Central memory CD8-positive, alpha-beta T cell (primary cell): Measurements from ENCODE around the gene KLHL29.
A peak's percentile ranks its signal among the peaks of the same experiment; 100 is the strongest.

Experiments used
- ATAC-seq: fragments of 150-1000 bp; cut with Tn5 transposase; replicated peaks from 2 replicates; pipeline ENCODE4 v1.10.0; 2022; ENCODE audit warnings: mild to moderate bottlenecking, moderate FRiP score, moderate number of reproducible peaks; ENCODE audit not compliant: poor library complexity, severe bottlenecking; ENCODE audit errors: extremely low read depth
- DNase-seq, 2 donors: peaks; one replicate each; pipeline ENCODE4 v3.0.0; 2021; ENCODE audit warnings: low spot score in 2 of 2
- H3K27ac Mint-ChIP-seq: one replicate; pipeline ENCODE4 v1.8.0; 2022; ENCODE audit warnings: low read depth, mild to moderate bottlenecking, moderate library complexity, mixed read lengths
- H3K27me3 Mint-ChIP-seq: one replicate; pipeline ENCODE4 v1.8.0; 2022; ENCODE audit warnings: mixed read lengths
- H3K36me3 Mint-ChIP-seq: one replicate; pipeline ENCODE4 v1.8.0; 2022; ENCODE audit warnings: mild to moderate bottlenecking, moderate library complexity, mixed read lengths; ENCODE audit not compliant: insufficient read depth
- H3K4me1 Mint-ChIP-seq: one replicate; pipeline ENCODE4 v1.8.0; 2022; ENCODE audit warnings: mixed read lengths
- H3K4me3 Mint-ChIP-seq: one replicate; pipeline ENCODE4 v1.8.0; 2022; ENCODE audit warnings: mild to moderate bottlenecking, moderate library complexity, mixed read lengths
- H3K9me3 Mint-ChIP-seq: one replicate; pipeline ENCODE4 v1.8.0; 2022; ENCODE audit warnings: mixed read lengths

Gene KLHL29

DNA sequence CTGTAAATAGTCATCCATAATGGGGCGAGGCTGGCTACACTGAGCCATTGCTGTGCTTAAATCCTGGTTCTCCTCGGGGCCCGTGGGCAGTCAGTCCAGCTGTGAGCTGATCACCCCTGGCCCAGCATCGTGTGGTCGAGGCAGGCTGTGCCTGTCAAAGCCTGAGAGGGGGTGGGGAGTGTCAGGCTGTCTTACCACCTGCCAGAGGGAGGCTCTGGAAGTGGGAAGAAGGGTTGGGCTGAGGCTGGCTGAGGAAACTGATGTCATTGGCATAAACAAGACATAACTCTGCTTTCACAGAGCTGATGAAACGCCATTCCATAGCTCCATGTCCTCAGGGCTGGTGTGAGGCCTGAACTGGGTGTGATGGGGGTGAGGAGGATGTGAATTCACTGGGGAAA is 49.7 kb downstream of the KLHL29 start:
- peaks cover 2% of the 10 kb centered on the region for H3K36me3 Mint-ChIP-seq
- no peak overlapping the region for H3K4me3 Mint-ChIP-seq
- DNase-seq, result no peak
- H3K27ac Mint-ChIP-seq, result no peak overlapping the region
- ATAC-seq, result no peak
- no peaks in the 10 kb centered on the region for H3K4me1 Mint-ChIP-seq
- H3K27me3 Mint-ChIP-seq, result peaks cover 41% of the 10 kb centered on the region
- H3K9me3 Mint-ChIP-seq, result no peaks in the 10 kb centered on the region

DNA sequence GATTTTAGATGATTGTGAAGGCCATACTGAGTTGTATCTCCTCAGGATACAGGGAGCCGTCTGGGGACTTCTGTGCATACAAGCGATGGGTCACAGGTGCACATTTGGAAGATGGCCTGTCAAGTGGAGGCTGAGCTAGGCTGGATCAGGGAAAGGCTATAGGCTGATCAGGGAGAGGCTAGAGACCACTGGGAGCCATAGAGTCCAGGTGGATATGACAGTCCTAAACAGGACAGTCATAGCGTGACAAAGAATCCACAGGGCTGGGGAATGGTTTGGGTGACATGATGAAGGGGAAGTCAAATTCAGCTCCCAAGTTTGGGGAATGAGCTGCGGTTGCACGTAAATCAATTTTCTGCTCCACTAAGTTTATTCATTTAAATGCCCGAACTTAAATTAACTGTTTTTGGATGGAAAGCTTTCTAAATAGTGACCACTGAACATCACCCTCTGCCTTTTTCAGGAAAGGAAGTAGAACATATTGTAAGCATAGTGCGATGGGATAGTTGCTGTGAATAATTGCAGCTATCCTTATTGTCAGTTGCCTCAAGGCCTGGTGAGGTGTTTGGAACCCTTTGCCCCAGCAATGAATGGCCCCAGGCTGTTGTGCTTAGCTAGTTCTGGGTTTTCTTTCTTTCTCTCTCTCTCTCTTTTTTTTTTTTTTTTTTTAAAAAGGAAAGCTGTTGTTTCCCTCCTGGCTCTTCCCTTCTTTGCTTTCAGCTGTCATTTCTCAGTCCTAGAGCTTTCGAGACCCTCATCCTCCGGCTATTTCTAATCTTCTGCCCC is 50.5 kb downstream of the KLHL29 start:
- H3K4me3 Mint-ChIP-seq, result no peak overlapping the region
- no peak overlapping the region for H3K27ac Mint-ChIP-seq
- H3K9me3 Mint-ChIP-seq, result no peaks in the 10 kb centered on the region
- H3K36me3 Mint-ChIP-seq, result peaks cover 2% of the 10 kb centered on the region
- ATAC-seq (no peak), DNase-seq (no peak)
- H3K4me1 Mint-ChIP-seq, result no peaks in the 10 kb centered on the region
- peaks cover 37% of the 10 kb centered on the region for H3K27me3 Mint-ChIP-seq

DNA sequence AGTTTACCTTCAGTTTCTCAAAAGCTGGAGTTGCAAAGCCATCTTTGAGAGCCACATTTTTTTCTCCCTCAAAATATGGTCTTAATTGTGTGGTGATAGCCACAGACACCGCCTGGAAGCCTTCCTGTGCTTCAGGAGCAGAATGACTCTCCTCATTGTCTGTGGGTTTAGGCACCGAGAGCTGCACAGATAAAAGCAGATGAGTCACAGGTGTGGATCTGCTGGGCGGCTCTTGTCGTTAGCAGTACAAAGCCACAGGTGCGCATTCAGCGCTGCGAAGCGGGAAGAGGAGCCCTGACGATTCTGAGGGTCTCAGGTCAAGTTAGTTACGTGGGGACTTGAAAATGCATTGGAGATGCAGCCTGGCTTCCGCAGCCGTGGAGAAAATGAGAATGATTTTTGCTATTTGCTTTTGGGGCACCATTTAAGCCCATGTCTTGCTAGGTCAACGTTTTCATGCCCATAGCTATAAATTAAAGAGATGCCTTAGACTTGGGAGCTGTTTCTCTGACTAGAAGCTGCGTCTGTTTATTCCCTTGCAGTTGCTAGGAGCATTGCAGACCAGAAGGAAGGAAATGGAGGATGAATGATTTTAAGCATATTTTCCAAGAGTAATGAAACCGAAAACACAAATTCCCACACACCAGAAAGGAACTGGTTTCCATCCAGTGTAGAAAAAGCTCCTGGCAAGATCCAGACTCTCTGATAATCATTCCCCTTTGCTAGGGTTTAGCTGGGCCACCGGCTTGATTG is 51.5 kb downstream of the KLHL29 start:
- ATAC-seq (no peak), DNase-seq (no peak)
- Mint-ChIP-seq H3K27ac (no peak overlapping the region), H3K4me1 (no peaks in the 10 kb centered on the region), H3K9me3 (no peaks in the 10 kb centered on the region), H3K27me3 (peaks cover 31% of the 10 kb centered on the region), H3K4me3 (no peak overlapping the region), H3K36me3 (peaks cover 2% of the 10 kb centered on the region)

DNA sequence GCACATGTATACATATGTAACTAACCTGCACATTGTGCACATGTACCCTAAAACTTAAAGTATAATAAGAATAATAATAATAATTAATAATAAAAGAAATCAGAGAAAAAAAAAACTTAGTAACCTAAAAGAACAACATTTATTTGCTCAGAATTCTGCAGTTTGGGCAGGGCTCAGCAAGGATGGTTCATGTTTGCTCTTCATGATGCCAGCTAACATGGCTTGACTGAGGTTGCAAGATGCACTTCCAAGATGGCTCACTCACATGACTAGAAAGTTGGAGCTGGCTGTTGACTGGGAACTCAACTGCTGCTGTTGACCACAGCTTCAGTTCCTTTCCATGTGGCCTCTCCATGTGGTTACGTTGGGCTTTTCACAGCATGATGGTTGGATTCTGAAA is 56.4 kb downstream of the KLHL29 start:
- Mint-ChIP-seq H3K4me3 (no peak overlapping the region), H3K4me1 (no peaks in the 10 kb centered on the region), H3K27me3 (peaks cover 11% of the 10 kb centered on the region), H3K27ac (no peak overlapping the region), H3K9me3 (no peaks in the 10 kb centered on the region), H3K36me3 (no peaks in the 10 kb centered on the region)
- no peak for ATAC-seq
- no peak for DNase-seq

DNA sequence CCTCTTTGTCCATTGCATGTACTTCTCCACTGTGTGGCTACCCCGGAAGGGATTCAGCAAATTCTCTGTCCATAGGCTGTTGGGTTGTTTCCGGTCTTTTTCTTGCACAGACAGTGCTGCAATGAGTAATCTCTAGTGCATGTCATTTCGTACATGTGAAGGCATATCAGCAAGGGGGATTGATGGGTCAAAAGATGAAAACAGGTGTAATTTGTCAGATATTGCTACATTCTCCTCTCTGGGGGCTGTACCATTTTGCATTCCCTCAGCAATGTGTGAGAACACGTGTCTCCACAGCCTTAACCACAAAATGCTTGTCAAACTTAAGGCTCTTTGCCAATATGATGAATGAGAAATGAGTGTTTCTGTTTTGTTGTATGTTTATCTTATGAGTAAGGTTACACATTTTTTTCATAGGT is 60.5 kb downstream of the KLHL29 start:
- H3K4me1 Mint-ChIP-seq, result no peaks in the 10 kb centered on the region
- no peaks in the 10 kb centered on the region for H3K9me3 Mint-ChIP-seq
- DNase-seq, result no peak
- no peaks in the 10 kb centered on the region for H3K36me3 Mint-ChIP-seq
- ATAC-seq, result no peak
- H3K27ac Mint-ChIP-seq, result no peak overlapping the region
- no peak overlapping the region for H3K4me3 Mint-ChIP-seq
- H3K27me3 Mint-ChIP-seq, result peaks cover 19% of the 10 kb centered on the region

DNA sequence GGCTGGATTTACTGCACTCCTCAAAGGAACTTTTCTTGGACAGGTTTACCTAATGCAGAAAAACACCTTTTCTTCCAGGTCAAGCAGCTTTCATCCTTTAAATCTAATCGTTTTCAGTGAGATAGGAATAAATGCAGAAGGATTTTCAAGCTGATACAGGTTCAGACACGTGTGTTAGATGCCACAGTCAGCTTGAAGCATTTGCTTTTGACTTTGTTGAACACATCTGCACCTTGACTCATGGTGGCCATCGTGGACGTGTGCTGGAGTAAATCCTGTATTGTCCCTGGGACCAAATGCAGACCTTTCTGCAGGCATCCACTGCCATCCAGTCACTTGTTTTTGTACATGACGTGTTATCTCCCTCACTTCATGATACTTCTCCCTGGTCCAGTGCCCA is 61.9 kb downstream of the KLHL29 start:
- H3K9me3 Mint-ChIP-seq, result no peaks in the 10 kb centered on the region
- ATAC-seq (no peak), DNase-seq (no peak)
- no peaks in the 10 kb centered on the region for H3K36me3 Mint-ChIP-seq
- H3K4me3 Mint-ChIP-seq, result no peak overlapping the region
- H3K4me1 Mint-ChIP-seq, result no peaks in the 10 kb centered on the region
- H3K27me3 Mint-ChIP-seq, result peaks cover 30% of the 10 kb centered on the region
- H3K27ac Mint-ChIP-seq, result no peak overlapping the region

DNA sequence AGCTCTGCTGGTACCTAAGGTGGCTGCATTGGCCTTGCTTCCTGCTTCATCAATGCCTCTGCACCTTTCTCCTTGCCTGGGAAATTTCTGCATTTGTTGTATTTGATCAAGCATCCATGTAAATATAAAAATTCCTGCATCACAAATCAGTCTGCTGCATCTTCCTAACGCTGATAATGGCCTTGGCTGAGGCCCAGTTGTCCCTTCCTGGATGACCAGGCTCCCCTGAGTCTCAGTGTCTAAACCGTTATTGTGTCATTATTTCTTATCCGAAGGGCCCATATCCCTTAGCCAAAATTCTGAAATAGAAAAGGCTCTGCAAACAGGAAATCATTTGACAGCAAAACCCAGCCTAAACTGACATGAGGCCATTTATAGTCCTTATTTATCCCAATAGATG is 62.4 kb downstream of the KLHL29 start:
- H3K4me3 Mint-ChIP-seq, result no peak overlapping the region
- DNase-seq (no peak), ATAC-seq (no peak)
- H3K27ac Mint-ChIP-seq, result no peak overlapping the region
- no peaks in the 10 kb centered on the region for H3K4me1 Mint-ChIP-seq
- no peaks in the 10 kb centered on the region for H3K9me3 Mint-ChIP-seq
- H3K27me3 Mint-ChIP-seq, result peaks cover 30% of the 10 kb centered on the region
- H3K36me3 Mint-ChIP-seq, result no peaks in the 10 kb centered on the region

DNA sequence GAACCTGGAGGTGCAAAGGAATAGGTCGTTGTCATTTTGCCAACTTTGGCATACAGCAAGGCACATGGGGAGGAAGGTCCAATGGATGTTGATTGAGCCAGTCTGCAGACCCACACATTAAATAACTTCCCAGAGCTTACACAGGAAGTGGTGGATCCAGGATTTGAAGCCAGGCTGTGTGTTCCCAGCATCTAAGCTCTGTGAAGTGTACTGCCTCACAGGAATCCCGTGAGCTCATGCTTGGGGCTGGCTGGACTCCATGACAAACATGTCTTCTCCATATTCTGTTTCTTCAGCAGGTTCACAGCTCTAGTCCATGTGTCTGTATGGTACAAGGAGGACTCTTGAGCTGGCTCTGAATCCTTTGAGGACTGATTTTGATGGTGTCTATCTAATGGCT is 63.9 kb downstream of the KLHL29 start:
- Mint-ChIP-seq H3K4me1 (peaks cover 9% of the 10 kb centered on the region), H3K9me3 (no peaks in the 10 kb centered on the region), H3K36me3 (no peaks in the 10 kb centered on the region), H3K27me3 (peaks cover 30% of the 10 kb centered on the region), H3K27ac (no peak overlapping the region), H3K4me3 (no peak overlapping the region)
- DNase-seq (no peak), ATAC-seq (no peak)

DNA sequence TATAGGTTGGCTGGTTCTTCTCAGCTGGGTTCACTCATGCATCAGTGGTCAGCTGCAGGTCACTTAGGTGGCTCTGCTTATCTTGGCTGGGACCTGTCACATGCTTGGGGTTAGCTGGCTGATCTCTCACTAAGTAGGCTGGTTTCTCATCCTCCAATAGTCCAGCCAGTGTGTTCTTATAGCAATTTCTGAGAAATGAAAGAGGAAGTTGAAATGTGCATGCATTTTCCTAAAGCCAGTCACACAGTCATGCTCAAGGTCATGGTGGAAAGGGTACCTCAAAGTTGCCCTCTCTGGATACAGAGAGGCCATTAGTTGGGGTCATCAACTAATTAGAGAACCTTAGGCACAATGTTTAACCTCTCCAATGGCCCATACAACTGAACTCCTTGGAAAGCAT is 64.4 kb downstream of the KLHL29 start:
- Mint-ChIP-seq H3K9me3 (no peaks in the 10 kb centered on the region), H3K36me3 (no peaks in the 10 kb centered on the region), H3K4me1 (peaks cover 9% of the 10 kb centered on the region), H3K27me3 (peaks cover 33% of the 10 kb centered on the region), H3K4me3 (no peak overlapping the region), H3K27ac (no peak overlapping the region)
- DNase-seq, result no peak
- ATAC-seq, result no peak

DNA sequence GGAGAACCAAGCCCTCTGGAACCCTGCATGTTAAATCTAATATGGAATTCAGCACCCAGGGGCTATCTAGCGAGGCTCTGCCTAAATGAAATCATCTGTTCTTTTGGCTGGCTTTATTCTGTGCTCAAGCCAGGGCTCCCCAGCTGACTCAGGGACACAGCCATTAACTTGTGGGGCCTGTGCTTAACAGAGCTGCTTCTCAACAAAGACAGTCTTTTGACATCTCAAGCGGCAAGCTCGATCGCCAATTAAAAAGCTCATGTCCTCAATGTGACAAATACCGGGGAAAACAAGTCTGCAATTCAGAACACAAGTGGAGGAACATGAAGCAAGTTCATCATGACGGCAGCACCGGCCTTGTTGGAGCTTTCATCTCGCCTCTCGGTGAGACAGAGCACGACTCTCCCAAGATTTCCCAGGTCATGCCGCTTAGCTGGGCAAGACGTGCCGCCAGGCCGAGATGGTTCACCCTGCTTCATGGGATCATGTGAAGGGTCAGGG is 64.9 kb downstream of the KLHL29 start:
- Mint-ChIP-seq H3K9me3 (no peaks in the 10 kb centered on the region), H3K4me3 (no peak overlapping the region), H3K27me3 (peaks cover 38% of the 10 kb centered on the region), H3K27ac (no peak overlapping the region), H3K36me3 (no peaks in the 10 kb centered on the region), H3K4me1 (peaks cover 9% of the 10 kb centered on the region)
- DNase-seq, result no peak
- ATAC-seq, result no peak

DNA sequence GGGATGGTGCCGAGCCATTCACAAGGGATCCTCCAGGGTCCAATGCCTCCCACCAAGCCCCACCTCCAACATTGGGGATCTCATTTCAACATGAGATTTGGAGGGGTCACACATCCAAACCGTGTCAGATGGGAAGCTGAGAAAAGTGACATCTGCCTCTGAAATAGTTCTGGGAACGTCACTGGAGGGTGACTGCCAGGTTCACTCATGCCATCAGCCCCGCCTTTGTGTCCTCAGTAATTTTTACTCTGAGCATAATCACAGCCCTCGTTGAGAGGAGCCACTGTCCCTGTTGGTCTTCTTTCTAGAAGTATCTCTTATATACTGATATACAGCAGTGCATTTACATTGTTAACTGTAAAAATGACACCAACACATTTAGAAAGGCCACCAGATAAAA is 67.4 kb downstream of the KLHL29 start:
- Mint-ChIP-seq H3K27ac (no peak overlapping the region), H3K4me1 (peaks cover 9% of the 10 kb centered on the region), H3K9me3 (no peaks in the 10 kb centered on the region), H3K36me3 (no peaks in the 10 kb centered on the region), H3K27me3 (peaks cover 39% of the 10 kb centered on the region), H3K4me3 (no peak overlapping the region)
- ATAC-seq (no peak), DNase-seq (no peak)

DNA sequence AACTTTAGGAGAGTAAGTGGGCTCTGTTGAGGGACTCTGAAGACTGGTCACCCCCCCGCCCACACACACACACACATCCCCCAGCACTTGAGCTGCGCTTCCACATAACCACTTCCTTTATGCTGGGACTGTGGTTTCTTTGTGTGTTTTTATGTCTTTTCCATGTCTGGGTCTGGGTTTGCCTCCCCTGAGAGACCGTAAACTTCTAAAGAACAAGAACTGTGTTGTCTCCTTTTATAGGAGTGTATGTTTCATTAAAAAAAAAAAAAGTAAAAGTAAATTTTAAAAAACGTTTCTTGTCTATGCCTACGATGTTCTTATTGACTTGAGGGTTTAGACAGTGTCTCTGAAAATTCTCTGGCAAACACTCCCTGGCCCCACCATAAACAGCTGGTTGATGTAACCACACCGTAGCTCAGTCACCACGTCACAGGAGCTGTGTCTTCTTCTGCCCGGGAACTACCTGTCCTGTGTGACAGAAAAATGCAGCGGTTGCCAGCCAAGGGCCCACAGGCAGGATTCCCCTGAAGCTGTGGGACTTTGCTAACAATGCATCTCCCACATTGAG is 68.0 kb downstream of the KLHL29 start:
- ATAC-seq (peak; percentile 66), DNase-seq (no peak)
- Mint-ChIP-seq H3K27me3 (peaks cover 34% of the 10 kb centered on the region), H3K36me3 (no peaks in the 10 kb centered on the region), H3K4me3 (no peak overlapping the region), H3K9me3 (no peaks in the 10 kb centered on the region), H3K4me1 (peaks cover 9% of the 10 kb centered on the region), H3K27ac (no peak overlapping the region)

DNA sequence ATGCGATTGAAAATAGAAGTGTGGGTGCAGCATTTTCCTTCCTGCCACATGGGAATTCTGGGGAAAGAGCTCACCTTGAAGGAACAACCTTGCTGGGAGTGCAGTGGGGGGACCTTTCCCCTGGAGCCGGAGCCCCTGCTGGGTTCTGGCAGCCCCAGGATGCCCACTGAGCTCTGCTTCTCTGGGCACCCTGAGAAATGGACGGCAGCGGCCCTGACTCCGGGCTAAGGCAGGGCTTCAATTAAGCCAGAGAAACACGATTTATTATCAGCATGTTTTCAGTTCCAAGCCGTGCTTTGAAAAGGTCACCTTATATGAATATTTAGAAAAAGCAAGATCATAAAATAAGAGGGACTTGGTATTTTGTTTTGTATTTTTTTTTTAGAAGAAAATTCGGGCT is 68.5 kb downstream of the KLHL29 start:
- Mint-ChIP-seq H3K9me3 (no peaks in the 10 kb centered on the region), H3K27me3 (peaks cover 34% of the 10 kb centered on the region), H3K4me3 (no peak overlapping the region), H3K36me3 (no peaks in the 10 kb centered on the region), H3K27ac (no peak overlapping the region), H3K4me1 (peaks cover 9% of the 10 kb centered on the region)
- DNase-seq, result no peak
- no peak for ATAC-seq
